KOPT-K1 (cell line): ENCODE measurements around the gene RAB11B.
"Not testable (repeated sequence)": the region's sequence is repeated elsewhere in the genome, so short reads cannot be mapped to it uniquely, and the experiment has no call there.

ENCODE experiments used
- H3K27ac ChIP-seq: fragments of 200-600 bp; sonication (generic); 2 replicates; pipeline ENCODE4 v1.5.1; 2016; ENCODE audit warnings: antibody characterized with exemption, mild to moderate bottlenecking, low read depth, low read length; ENCODE audit not compliant: poor library complexity, severe bottlenecking
- H3K36me3 ChIP-seq: fragments of 200-600 bp; sonication (generic); 2 replicates; pipeline ENCODE4 v1.5.1; 2017; ENCODE audit warnings: antibody characterized with exemption, mild to moderate bottlenecking, low read length, moderate library complexity; ENCODE audit not compliant: insufficient read depth
- H3K9me3 ChIP-seq: fragments of 200-600 bp; sonication (generic); 2 replicates; pipeline ENCODE4 v1.5.1; 2017; ENCODE audit warnings: antibody characterized with exemption, low read length, mild to moderate bottlenecking; ENCODE audit not compliant: insufficient read depth, poor library complexity, severe bottlenecking

RAB11B gene

DNA sequence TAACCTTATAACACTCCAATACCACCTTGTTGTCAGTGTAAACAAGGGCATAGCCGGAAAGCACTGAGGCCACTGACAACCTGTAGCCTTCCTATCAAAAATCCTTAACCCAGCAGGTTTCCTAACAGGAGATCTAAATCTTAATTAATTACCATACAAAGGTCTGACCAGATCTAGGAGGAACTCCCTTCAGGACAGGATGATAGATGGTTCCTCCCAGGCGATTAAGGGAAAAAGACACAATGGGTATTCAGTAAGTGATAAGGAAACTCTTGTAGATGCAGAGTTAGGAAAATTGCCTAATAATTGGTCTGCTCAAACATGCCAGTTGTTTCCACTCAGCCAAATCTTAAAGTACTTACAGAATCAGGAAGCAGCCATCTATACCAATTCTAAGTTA lies 5.1 kb upstream of the RAB11B start:
- not testable (repeated sequence) for H3K9me3 ChIP-seq, H3K36me3 ChIP-seq, H3K27ac ChIP-seq

GRCh38 chr19:8385566-8385965 lies 4.6 kb upstream of the RAB11B start:
- H3K36me3 ChIP-seq, H3K27ac ChIP-seq, H3K9me3 ChIP-seq: not testable (repeated sequence)

DNA sequence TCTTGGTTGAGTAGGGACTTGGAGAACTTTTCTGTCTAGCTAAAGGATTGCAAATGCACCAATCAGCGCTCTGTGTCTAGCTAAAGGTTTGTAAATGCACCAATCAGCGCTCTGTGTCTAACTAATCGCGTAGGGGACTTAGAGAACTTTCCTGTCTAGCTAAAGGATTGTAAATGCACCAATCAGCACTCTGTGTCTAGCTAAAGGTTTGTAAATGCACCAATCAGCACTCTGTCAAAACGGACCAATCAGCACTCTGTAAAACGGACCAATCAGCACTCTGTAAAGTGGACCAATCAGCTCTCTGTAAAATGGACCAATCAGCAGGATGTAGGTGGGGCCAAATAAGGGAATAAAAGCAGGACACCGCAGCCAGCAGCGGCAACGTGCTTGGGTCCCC lies 3.7 kb upstream of the RAB11B start:
- not testable (repeated sequence) for H3K9me3 ChIP-seq, H3K27ac ChIP-seq, H3K36me3 ChIP-seq

DNA sequence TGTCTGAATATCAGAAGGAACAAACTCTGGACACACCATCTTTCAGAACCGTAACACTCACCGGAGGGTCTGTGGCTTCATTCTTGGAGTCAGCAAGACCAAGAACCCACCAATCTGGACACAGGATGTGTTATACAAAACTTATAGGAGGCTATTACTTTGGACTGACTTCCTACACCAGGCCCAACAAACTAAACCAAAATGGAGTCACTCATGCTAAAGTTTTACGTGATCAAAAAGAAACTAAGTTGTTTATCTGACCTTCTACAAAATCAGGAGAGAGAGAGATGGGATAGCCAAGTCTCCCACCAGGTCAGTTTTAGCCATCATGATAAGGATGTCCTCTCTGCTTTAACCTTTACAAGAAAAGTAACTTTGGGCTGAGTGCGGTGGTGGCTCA lies 3.2 kb upstream of the RAB11B start:
- no peak overlapping the region for H3K27ac ChIP-seq
- H3K36me3 ChIP-seq: no peaks in the 10 kb centered on the region

GRCh38 chr19:8387688-8388611 lies 2.2 kb upstream of the RAB11B start:
- Histone ChIP-seq H3K9me3 (no peaks in the 10 kb centered on the region), H3K36me3 (no peaks in the 10 kb centered on the region), H3K27ac (no peak overlapping the region)

More for the DNA sequence above, 3.2 kb upstream of the RAB11B start:
- no peaks in the 10 kb centered on the region for H3K9me3 ChIP-seq

GRCh38 chr19:8388612-8388958 lies 1.6 kb upstream of the RAB11B start:
- Histone ChIP-seq H3K36me3 (no peaks in the 10 kb centered on the region), H3K9me3 (no peaks in the 10 kb centered on the region), H3K27ac (no peak overlapping the region)

DNA sequence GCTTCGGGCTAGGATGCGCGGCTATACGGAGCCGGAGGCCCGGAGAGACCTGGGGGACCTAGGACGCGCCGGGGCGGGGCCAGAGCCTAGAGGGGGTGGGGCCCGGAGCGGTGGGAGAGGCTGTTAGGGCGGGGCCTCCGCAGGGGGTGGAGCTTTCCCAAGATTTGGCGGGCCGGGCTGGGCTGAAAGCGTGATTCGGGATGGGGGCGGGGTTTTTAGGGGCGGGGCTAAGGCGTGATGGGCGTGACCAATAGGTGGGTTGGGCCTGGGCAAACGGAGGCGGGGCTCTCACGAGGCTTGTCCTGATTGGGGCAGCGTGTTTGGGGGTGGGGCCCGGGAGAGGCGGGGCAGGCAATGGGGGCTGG lies 439 bp downstream of the RAB11B start:
- no peaks in the 10 kb centered on the region for H3K36me3 ChIP-seq
- H3K9me3 ChIP-seq: no peaks in the 10 kb centered on the region
- H3K27ac ChIP-seq: peak overlapping the region; percentile 97

DNA sequence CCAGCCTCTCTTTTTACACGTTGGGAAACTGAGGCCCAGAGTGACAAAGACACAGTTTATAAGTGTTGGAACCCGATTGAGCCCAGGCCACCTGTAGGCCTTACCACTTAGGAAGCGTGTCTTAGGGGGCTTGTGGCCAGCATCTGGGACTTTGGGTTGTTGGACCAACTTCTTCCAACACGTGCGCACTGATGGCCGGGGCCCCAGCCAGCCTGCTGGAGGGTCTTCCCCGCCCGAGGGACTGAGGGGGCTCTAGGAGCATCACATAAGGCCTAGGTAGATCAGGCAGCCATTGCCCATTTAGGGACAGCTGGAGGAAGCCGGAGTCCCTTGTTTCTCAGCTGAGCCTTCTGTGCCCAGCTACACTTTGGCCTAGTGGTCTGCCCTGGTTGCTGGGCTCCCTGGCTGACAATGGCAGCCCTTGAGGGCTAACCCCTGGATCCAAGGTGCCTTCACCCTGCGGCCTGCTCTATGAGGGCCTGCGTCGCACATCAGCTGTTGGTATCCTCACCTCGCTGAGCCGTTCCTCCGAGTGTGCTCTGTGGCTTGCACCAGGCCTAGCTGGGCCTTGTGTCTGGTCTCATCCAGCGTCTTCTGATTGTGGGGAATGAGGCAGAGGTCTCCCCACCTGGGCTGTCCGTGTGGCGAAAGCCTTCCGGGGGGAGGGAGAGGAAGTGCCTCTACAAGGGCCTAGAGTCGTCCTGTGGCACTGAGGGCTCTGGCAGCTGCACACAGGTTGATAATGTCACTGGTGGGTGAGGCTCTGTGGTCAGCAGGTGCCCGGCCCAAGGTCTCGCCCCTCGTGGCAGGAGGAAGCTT lies 1.2 kb downstream of the RAB11B start:
- Histone ChIP-seq H3K27ac (no peak overlapping the region), H3K9me3 (no peaks in the 10 kb centered on the region), H3K36me3 (no peaks in the 10 kb centered on the region)

DNA sequence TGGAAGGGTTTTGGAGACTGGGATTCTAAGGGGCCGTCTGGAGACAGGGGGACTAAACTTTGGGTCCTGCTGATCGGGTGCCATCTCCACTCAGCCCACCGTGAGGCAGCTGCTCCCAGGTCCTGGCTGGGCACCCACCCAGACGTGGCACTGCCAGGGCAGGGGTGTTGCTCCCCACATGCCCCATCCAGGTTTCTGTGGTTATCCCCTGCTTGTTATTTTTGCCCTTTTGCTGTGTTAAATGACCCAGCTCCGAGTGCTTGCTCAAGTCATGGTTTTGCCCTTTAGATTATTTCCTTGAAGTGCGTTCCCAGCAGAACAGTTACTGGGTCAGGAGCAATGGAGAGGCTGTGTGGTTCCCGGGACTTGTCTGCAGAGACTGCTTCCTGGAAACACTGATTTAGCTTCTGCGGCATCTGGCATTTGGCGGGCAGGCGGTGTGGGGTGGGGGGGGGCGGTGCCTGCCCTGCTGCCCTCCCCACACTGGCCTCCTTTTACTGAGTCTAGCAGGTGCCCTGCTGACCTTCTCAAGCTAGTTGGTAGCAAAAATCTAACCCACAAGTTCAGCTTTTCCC lies 1.9 kb downstream of the RAB11B start:
- Histone ChIP-seq H3K9me3 (no peaks in the 10 kb centered on the region), H3K27ac (no peak overlapping the region), H3K36me3 (no peaks in the 10 kb centered on the region)

GRCh38 chr19:8393192-8393870 lies 3.2 kb downstream of the RAB11B start:
- no peaks in the 10 kb centered on the region for H3K36me3 ChIP-seq
- H3K9me3 ChIP-seq: no peaks in the 10 kb centered on the region
- no peak overlapping the region for H3K27ac ChIP-seq

DNA sequence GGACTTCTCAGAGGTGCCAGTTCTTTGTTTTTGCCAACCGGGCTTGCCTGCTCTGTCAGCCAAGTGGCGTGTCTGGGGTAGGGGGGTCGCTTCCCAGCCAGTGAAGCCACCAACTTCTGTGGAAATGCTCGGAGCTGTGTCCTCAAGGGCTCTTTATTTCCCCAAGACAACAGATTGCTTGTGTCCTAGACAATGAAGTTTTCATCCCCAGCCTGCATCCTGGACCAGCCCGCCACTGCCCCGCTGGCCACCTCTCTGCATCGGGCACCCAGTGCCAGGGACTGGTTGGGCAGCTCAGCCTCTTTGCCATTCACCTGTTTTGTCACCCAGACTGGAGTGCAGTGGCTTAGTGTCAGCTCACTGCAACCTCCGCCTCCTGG lies 3.7 kb downstream of the RAB11B start:
- no peaks in the 10 kb centered on the region for H3K9me3 ChIP-seq
- no peaks in the 10 kb centered on the region for H3K36me3 ChIP-seq
- H3K27ac ChIP-seq: no peak overlapping the region

GRCh38 chr19:8395621-8396082 lies 5.5 kb downstream of the RAB11B start:
- H3K27ac ChIP-seq: no peak overlapping the region
- H3K9me3 ChIP-seq: no peaks in the 10 kb centered on the region
- H3K36me3 ChIP-seq: peaks cover 10% of the 10 kb centered on the region; the same call in 1 of the 2 replicates

- no peak overlapping the region for H3K27ac ChIP-seq
- H3K36me3 ChIP-seq: peaks cover 10% of the 10 kb centered on the region; the same call in 1 of the 2 replicates
- no peaks in the 10 kb centered on the region for H3K9me3 ChIP-seq
Observed at GRCh38 chr19:8396185-8396562, 6.0 kb downstream of the RAB11B start.

GRCh38 chr19:8396563-8397203 lies 6.5 kb downstream of the RAB11B start:
- Histone ChIP-seq H3K27ac (no peak overlapping the region), H3K36me3 (peaks cover 14% of the 10 kb centered on the region; the same call in 1 of the 2 replicates), H3K9me3 (no peaks in the 10 kb centered on the region)
